ENCODE data around the gene NFIC. TPM values are rescaled to one million over a fixed set of nuclear protein-coding genes. Genes with fewer than 3 reads are reported as not detected.
A peak's percentile ranks its signal among the peaks of the same experiment; 100 is the strongest.
"Not testable (repeated sequence)": the region's sequence is repeated elsewhere in the genome, so short reads cannot be mapped to it uniquely, and the experiment has no call there.

Gene NFIC
- total RNA-seq, 1 experiment from 2014 or later = 20.0 TPM

DNA sequence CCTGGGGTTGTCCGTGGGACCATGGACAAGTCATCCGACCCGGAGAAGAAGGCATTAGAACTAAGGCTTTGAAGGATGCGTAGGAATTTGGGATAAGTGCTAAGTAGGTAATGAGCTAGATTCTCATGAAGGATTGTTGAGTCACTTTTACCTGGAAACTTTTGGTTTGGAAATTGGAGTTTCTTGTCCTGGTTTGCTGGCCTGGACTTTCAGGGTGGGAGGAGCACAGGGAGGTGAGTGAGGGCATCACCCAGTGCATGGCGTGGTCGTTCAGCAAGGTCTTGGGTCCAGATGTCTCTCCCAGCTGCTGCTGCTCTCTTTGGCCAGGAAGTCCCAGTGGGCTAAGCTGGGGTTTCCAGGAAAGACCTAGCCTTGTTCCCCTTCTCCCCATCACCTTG, 7.6 kb downstream of the NFIC start:
- no peak for DNase-seq (ENCODE audit: low spot score)

DNA sequence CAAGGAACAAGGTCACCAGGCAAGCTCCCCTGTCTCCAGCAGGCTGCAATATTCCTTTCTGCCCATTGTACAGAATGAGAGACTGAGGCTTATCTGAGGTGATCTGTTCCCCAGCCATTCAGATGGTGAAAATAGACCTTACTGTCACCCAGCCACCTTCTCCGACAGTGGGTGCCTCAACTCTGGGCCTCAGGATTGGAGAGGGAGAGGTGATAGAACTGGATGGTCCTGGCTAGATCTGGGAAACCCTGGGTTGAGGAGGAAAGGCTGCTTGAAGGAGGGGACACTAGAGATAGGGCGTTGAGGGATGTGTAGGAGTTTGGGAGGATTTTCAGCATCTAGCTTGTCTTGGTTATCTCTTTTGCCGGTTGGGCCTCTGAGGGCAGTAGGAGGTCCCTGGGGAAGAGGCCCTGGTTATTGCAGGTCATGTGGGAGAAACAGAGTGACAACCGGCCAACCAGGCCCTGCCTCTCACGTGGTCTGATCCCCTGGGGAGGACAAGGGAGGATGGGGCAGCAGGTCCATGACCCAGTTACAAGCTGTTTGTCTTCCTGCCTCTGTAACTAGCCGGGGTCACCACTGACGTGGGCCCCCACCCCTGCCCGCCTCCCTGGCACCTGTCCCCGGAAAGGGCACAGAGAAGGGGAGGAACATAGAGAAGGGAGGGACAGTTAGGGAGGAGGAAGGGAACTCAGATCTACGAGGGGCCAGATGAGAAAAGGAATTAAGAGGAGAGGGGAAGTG, 8.2 kb downstream of the NFIC start:
- no peak for DNase-seq (ENCODE audit: low spot score)

DNA sequence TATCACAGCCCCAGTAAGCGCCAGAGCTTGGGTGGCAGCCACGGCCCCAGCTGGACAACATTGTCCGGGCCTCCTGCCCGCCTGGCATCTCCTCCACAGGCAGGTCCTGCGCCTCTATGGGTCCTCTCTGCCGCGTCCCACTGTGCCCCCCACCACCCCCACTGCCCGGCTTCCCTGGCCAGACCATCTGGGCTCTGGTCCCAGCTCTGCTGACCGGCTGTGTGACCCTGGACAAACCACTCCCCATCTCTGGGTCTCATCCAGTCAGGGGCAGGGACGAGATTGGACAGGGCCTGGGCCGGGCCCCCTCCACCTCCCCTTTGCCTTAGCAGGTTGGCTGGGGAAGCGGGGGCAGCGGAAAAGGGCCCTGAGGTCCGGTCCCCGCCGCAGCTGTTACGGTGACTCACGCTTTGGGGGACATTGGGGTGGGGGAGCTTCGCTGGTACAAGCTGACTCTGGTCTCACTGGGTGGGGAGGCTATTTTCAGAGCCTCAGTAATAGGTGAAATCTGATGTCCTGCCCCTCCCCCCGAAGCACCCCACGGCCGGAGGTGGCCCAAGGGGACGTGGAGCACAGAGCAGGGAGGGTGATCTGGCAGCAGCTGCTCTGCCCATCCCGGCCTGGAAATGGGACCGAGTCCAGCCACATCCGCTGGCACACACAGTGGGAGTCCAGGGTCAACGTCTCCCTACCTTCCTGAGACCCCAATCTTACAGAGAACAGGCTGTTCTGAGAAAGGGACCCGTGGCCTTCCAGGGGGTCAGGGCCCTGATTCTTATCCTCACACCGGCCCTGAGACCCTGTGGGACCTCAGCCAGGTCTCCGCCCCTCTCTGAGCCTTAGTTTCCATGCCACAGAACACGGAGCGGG, 9.1 kb downstream of the NFIC start:
- DNase-seq (ENCODE audit: low spot score) = no peak

DNA sequence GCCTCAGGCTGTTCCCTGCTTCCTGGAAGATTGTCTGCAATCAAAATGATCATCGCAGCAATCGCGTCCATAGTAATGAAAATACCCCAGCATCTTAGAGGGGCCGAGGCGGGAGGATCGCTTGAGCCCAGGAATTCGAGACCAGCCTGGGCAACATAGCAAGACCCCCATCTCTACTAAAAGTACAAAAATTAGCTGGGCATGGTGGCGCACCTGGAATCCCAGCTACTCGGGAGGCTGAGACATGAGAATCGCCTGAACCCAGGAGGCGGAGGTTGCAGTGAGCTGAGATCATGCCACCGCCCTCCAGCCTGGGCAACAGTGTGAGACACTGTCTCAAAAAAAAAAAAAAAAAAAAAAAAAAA, 9.7 kb downstream of the NFIC start:
- DNase-seq (ENCODE audit: low spot score) = not testable (repeated sequence)

DNA sequence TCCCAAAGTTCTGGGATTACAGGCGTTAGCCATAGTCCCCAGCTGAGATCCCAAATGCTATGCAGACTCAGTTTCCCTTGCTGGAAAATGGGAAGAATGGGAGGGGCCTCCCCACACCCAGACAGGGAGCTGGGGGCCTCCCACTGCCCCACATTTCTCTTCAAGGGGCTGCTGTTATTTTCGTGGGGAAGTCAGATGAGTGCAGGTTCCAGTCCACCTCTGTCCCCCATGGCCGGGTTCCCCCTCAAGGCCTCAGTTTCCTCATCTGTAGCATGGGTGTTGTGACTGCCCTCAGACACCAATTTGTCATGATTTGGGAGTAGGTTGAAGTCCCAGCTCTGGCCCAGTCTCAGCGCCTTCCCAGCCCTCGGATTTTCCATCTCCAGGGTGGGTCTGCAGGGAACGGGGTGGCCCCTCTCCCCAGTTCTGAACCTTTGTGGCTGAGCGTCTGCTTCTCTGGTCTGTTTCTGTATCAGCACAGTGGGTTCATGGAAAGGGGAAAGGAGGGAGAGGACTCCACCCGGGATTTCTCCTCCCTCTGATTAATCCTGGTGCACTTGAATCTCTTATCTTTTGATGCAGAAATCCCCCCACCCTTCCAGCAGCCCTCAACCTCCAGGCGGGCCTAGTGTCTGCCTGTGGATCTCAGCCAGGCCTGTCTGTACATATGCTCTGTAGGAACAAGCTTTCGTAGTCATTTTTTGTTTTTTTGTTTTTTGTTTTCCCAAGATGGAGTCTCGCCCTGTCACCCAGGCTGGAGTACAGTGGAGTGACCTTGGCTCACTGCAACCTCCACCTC, 12.2 kb downstream of the NFIC start:
- no peak for DNase-seq (ENCODE audit: low spot score)

DNA sequence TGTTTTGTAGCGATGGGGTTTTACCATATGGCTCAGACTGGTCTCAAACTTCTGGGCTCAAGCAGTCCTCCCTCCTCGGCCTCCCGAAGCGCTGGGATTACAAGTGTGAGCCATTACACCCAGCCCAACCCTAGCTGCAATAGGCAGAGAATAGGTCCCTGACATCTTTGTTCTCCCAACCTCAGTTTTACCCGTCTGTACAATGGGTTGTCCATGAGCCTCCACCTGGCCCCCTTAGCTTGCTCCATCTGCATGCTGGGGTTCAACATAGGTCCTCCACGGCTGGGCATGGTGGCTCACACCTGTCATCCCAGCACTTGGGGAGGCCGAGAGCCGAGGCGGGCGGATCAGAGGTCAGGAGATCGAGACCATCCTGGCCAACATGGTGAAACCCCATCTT, 14.4 kb downstream of the NFIC start:
- no peak for DNase-seq (ENCODE audit: low spot score)

DNA sequence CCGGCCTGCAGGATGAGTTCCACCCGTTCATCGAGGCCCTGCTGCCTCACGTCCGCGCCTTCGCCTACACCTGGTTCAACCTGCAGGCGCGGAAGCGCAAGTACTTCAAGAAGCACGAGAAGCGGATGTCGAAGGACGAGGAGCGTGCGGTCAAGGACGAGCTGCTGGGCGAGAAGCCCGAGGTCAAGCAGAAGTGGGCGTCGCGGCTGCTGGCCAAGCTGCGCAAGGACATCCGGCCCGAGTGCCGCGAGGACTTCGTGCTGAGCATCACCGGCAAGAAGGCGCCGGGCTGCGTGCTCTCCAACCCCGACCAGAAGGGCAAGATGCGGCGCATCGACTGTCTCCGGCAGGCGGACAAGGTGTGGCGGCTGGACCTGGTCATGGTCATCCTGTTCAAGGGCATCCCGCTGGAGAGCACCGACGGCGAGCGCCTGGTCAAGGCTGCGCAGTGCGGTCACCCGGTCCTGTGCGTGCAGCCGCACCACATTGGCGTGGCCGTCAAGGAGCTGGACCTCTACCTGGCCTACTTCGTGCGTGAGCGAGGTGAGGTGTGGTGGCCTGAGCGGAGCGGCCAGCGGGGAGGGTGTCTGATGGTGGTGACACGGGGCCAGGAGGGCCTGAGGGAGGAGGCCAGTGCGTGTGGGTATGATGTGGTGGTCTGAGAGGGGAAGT, 15.5 kb downstream of the NFIC start:
- DNase-seq (ENCODE audit: low spot score) = no peak

DNA sequence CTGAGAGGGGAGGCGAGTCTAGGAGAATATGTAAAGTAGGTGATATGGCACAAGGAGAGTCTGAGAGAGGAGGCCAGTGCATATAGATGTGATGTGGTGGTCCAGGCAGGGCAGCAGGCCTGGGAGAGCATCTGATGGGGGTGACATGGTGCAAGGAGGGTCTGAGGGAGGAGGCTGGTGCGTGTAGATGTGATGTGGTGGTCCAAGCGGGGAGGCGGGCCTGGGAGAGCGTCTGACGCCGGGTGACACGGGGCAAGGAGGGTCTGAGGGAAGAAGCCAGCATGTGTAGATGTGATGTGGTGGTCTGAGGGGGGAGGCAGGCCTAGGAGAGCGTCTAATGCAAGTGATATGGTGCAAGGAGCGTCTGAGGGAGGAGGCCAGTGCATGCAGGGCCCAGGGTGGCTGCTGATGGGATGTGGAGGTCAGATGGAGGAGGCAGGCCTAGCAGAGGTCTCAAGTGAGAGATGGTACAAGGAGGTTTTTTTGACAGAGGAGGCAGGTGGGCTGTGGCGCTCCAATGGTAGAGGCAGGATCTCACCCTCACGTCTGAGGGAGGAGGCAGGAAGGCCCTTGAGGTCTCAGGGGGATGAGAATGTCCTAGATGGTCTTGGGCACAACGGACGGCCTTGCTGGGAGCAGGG, 16.2 kb downstream of the NFIC start:
- no peak for DNase-seq (ENCODE audit: low spot score)

DNA sequence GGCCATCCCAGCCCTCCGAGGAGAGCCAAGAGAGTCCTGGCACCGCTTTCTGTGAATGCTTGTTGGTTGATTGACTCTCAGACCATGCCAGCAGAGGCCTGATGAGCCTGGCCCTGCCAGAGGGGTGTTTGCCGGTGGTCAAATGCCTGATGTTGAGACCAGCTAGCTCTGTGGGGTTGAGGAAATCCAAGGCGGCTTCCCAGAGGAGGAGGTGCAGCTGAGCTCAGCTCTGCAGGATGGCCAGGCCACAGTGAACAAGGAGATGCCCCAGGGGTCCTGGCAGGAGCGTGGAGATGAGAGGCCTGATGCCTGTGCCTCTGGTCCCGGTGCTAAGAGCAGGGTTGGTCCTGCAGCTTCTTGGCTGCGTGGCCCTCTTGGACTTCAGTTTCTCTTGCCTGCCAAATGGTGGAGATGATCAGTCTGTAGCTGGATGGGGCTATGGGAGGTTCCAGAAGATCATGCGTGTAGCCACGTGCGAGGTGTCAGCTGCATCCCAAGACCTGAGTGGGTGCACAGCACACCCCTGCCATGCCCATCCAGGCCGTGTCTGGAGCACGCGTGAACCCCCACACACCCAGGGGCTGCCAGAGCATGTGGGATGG, 16.8 kb downstream of the NFIC start:
- no peak for DNase-seq (ENCODE audit: low spot score)

DNA sequence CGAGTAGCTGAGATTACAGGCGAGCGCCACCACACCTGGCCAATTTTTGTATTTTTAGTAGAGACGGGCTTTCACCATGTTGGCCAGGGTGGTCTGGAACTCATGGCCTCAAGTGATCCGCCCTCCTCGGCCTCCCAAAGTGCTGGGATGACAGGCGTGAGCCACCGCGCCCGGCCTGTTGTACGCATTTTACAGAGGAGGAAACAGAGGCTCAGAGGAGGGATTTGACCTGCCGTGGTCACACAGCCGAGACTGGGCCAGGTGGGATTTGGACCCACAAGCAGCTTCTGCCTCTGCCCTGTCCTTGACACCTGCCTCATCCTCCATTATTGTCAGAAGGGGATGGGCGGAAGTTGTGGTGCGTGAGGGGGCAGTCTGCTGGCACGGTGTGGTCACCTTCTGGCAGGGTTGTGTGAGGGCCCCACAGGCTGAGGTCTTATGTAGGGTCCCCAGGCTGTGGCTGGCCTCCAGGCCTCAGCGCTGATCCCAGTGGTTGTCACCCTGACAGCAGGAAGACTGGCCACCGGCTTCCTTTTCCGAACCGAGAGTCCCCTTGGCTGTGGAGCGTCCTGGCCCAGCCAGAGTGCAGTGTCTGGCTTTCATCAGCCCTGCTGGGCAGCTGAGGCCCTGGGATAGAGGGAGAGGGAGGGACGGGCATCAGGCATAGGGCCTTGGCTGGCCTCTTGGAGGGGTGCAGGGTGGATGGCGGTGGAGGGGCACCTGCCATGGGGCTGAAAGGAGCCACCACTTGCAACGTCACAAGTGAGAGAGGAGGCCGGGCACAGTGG, 20.3 kb downstream of the NFIC start:
- DNase-seq (ENCODE audit: low spot score) = no peak

DNA sequence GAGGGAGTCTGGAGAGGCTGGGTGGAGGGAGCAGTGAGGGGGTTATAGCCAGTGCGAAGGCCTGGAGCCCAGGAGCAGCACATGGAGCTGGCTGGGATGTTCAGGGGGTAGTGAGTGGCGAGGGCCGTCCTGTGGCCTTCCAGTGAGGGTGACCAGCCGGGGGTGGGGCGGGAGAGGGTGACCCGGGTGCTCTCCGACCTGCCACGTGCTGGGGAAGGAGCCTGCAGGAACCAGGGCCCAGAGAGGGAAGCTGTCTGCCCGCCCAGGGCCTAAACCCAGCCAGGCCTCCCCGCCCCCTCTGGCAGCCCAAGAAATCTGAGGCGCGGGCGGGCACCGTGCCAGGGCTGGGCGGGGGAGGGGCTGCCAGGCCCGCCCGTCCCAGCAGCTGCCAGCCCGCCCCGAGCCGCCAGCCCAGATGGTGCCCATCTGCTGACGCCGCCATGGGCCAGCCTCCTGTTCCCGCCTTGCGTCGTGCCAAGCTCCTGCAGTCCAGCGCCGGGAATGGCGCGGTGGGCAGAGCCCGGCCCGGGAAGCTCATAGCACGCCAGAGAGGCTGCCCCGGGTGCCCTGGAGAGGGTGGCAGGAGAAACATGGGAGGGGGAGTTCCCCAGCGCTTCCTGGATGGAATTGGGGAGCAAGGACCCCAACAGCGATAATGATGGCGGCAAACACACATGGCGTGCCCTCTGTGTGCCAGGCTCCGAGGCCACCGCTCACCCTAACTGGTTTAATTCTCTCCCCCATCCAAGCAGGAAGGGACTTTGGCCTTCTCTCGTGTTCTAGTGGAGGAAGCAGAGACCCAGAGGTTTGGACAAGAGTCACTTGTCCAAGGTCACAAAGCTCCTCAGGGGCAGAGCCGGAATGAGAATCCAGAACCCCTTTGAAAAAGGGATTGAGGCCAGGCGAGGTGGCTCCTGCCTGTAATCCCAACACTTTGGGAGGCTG, 21.5 kb downstream of the NFIC start:
- DNase-seq (ENCODE audit: low spot score) = peak; percentile 91

DNA sequence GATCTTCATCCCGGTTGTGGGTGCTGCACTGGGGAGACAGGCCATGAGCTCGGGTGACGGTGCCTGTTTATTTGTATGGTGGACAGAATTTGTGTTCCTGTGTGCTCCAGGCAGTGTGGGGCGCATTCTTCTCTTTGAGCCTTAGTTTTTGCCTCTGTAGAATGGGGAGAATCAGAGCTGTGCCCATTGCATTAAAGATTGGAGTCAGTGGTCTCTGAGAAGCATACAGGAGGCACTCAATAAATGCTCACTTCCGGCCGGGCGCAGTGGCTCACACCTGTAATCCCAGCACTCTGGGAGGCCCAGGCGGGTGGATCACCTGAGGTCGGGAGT, 23.0 kb downstream of the NFIC start:
- DNase-seq (ENCODE audit: low spot score) = no peak

DNA sequence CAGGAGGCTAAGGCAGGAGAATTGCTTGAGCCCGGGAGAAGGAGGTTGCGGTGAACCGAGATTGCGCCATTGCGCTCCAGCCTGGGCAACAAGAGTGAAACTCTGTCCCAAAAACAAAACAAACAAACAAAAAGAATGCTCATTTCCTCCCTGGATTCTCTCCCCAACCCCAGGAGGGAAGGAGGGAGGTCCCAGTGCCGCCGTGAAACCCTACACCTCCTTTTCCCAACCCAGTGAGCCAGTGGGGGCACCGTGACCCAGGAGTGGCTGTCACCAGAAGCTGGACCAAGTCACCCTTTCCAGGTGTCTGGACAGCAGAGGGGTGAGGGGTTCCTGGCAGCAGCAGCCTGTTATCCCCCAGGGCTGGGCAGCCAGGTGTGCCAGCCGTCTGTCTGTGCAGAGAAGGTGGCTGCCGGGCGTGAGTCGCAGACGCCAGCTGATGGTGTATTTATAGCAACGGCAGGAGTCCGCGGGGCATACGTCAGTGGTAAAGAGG, 23.5 kb downstream of the NFIC start:
- DNase-seq (ENCODE audit: low spot score) = peak; percentile 91

DNA sequence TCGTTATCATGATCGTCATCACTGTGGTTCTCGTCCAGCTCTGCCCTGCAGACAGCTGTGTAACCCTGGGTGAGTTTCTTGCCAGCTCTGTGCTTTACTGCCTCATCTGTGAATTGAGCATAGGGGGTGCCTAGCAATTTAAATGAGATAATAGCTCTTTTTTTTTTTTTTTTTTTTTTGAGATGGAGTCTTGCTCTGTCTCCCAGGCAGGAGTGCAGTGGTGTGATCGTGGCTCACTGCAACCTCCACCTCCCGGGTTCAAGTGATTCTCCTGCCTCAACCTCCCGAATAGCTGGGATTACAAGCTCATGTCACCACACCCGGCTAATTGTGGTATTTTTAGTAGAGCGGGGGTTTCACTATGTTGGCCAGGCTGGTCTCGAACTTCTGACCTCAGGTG, 25.5 kb downstream of the NFIC start:
- DNase-seq (ENCODE audit: low spot score) = not testable (repeated sequence)

DNA sequence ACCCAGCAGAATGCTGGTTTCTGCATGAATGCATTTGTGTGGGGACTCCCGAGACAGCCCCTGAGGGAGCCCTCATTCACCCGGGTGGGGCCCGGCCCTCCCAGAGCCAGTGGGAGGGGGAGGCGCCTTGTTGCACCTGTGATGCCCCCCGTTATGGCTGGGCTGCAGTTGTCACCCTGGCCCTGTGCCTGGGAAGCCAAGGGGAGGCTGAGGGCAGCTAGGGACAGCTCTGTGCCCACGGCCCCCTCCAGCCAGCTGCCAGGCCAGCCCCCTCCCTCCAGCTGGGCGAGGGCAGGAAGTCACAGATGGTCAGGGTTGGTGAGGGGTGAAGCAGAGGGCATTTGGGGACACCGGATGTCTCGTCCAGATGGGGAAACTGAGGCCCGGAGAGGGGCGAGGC, 26.1 kb downstream of the NFIC start:
- no peak for DNase-seq (ENCODE audit: low spot score)

DNA sequence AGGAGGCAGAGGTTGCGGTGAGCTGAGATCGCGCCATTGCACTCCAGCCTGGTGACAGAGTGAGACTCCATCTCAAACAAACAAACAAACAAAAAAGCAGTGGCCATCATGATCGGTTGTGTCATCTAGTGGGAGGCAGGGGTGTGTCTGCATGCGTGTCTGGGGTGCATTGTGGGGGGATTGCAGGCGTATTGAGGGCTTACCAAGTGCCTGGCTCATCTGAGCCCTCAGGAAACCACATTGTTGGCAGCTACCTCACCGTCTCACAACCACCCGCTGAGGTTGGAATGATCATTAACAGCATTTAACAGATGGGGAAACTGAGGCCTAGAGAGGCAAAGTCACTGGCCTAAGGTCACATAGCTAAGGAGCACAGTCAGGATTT, 30.5 kb downstream of the NFIC start:
- no peak for DNase-seq (ENCODE audit: low spot score)

DNA sequence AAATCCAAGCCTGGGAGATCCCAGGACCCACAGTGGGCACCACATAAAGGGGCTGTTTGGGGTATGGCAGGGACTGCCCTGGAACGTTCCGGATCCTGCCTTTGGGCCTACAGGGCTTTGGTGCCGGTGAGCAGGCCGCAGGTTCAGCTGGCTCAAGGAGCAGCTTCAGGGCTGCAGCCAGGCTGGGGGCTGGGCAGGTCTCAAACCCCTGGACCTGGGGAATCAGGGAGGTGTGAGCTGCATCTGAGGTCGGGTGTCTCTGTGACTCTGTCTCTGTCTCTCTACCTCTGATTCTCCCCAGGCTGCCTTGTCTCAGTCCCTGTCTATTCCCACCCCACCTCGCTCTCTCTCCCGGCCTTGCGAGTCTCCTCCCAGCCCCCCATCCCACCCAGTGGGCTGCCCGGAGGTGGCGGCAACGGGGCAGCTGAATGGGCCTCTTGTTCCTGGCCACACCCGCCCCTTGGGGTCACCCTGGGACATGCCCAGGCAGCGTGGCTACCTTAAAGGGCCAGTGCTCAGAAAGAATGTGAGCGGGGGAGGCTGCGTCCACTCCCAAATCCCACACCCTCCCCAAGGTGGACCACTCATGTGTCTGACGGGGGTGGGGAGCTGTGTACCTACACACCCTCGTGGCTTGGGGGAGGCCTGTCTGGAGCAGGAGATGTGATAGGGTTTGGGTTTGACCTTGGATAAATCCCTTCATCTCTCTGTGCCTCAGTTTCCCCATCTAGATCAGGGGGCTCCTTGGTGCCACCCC, 31.1 kb downstream of the NFIC start:
- DNase-seq (ENCODE audit: low spot score) = no peak

Data from H4 (cell line).